K562 (cell line): ENCODE results near the gene CKAP5. TPM values are rescaled to one million over a fixed set of nuclear protein-coding genes. Genes with fewer than 3 reads are reported as not detected.

Experiments
- CSDE1 ChIP-seq, 2 experiments: fragments of 450-650 bp; IDR thresholded peaks; 2 replicates each; pipeline ENCODE4 v1.6.1; 2016; ENCODE audit warnings: mild to moderate bottlenecking in 1 of 2
- ETS2 ChIP-seq: IDR thresholded peaks from 2 replicates; pipeline ENCODE4 v1.6.1; 2016; ENCODE audit warnings: borderline replicate concordance, missing genetic modification characterization, mild to moderate bottlenecking, moderate library complexity, missing compliant biosample characterization; ENCODE audit not compliant: poor library complexity, severe bottlenecking
- GATAD2A ChIP-seq: fragments of 450-650 bp; IDR thresholded peaks from 2 replicates; pipeline ENCODE4 v1.6.1; 2017
- HOXB6 ChIP-seq: fragments of 250-450 bp; sonication (Bioruptor Pico); IDR thresholded peaks from 2 replicates; pipeline ENCODE4 v1.5.1; 2022; ENCODE audit warnings: mild to moderate bottlenecking, borderline replicate concordance
- RBBP5 ChIP-seq: fragments of 200-600 bp; sonication (generic); IDR thresholded peaks from 2 replicates; pipeline ENCODE4 v1.6.1; 2012; ENCODE audit warnings: borderline replicate concordance, mild to moderate bottlenecking, low read length, control low read depth, inconsistent platforms; ENCODE audit not compliant: insufficient read depth, poor library complexity, severe bottlenecking
- RHOXF2B ChIP-seq: fragments of 250-450 bp; sonication (Bioruptor Pico); conservative IDR thresholded peaks from 2 replicates; pipeline ENCODE4 v1.5.1; 2021
- SAP30 ChIP-seq: fragments of 200-600 bp; sonication (generic); IDR thresholded peaks from 2 replicates; pipeline ENCODE4 v1.6.1; 2012; ENCODE audit warnings: borderline replicate concordance, low read depth, mild to moderate bottlenecking, moderate library complexity, low read length, control low read depth, inconsistent platforms; ENCODE audit not compliant: insufficient read depth, poor library complexity, severe bottlenecking
- STAT5B ChIP-seq: fragments of 250-450 bp; sonication (Bioruptor Pico); IDR thresholded peaks from 2 replicates; pipeline ENCODE4 v1.8.0; 2021; ENCODE audit warnings: mild to moderate bottlenecking, inconsistent platforms
- TSHZ1 ChIP-seq: fragments of 250-450 bp; sonication (Bioruptor Pico); IDR thresholded peaks from 2 replicates; pipeline ENCODE4 v1.4.0; 2020; ENCODE audit warnings: mild to moderate bottlenecking, moderate library complexity
- ZBTB5 ChIP-seq: fragments of 450-650 bp; IDR thresholded peaks from 2 replicates; pipeline ENCODE4 v1.6.1; 2017; ENCODE audit warnings: antibody characterized with exemption
- ZBTB9 ChIP-seq: fragments of 450-650 bp; formaldehyde crosslinking; IDR thresholded peaks from 2 replicates; pipeline ENCODE4 v1.4.0; 2020; ENCODE audit warnings: mild to moderate bottlenecking, moderate library complexity
- ZC3H11A ChIP-seq: IDR thresholded peaks from 2 replicates; pipeline ENCODE4 v1.6.1; 2012; ENCODE audit warnings: low read depth, low read length, improper control_type of control experiment
- ZC3H4 ChIP-seq: sonication (generic); formaldehyde crosslinking; IDR thresholded peaks from 2 replicates; pipeline ENCODE4 v1.9.0; 2021; ENCODE audit warnings: missing genetic modification reagents, borderline replicate concordance
- ZNF146 ChIP-seq: IDR thresholded peaks from one replicate; pipeline ENCODE4 v1.6.1; 2018; ENCODE audit warnings: missing compliant biosample characterization; ENCODE audit not compliant: unreplicated experiment
- ZNF277 ChIP-seq: fragments of 250-450 bp; sonication (Bioruptor Pico); IDR thresholded peaks from 2 replicates; pipeline ENCODE4 v1.8.0; 2022; ENCODE audit warnings: inconsistent platforms, mild to moderate bottlenecking, moderate library complexity, borderline replicate concordance
- ZNF699 ChIP-seq: fragments of 250-450 bp; sonication (Bioruptor Pico); IDR thresholded peaks from 2 replicates; pipeline ENCODE4 v1.8.0; 2021; ENCODE audit warnings: mild to moderate bottlenecking, moderate library complexity; ENCODE audit not compliant: insufficient replicate concordance
- polyA plus RNA-seq, 8 experiments: library from polyadenylated mRNA; depleted of rRNA in 4 of 8; stranded (reverse) in 5 of 8; unstranded in 3 of 8; fragments of >200 nt; fragmentation: Nextera tagmentation in 2 of 8; fragmentation: Illumina TruSeq in 1 of 8; extraction: Ambion mirVana in 2 of 8; extraction: Trizol in 1 of 8; gene quantifications; 2 replicates each; pipeline versions ENCODE4 v1.2.1 to v1.2.3, GENCODE V29; 2011 to 2014; ENCODE audit warnings: inconsistent platforms in 1 of 8, missing spikeins in 1 of 8
- total RNA-seq, 7 experiments: library from RNA; depleted of rRNA in 6 of 7; stranded (reverse); fragments of >200 nt in 6 of 7; fragmentation: Illumina TruSeq in 2 of 7; extraction: Trizol in 2 of 7; gene quantifications; 2 replicates each; pipeline versions ENCODE4 v1.2.1 to v1.2.3, GENCODE V29; 2011 to 2021; ENCODE audit warnings: low replicate concordance in 1 of 7
- TF ChIP-seq, protein P1 (sequence below): fragments of 450-650 bp; IDR thresholded peaks from 2 replicates; pipeline ENCODE4 v1.6.1; 2017; ENCODE audit warnings: mild to moderate bottlenecking, moderate library complexity

CKAP5 gene
- total and polyA plus RNA-seq, 9 of the 15 experiments (the other 6 are each of a cell fraction or from before 2014, with no cell fraction given), result 60.1 to 239 (median 139) TPM

GRCh38 chr11:46700241-46701077 is 145.6 kb downstream of the CKAP5 start, which contains the start of the genes ARHGAP1 and ZNF408 (continued):
- TF ChIP-seq ZBTB9 (CRISPR knock-in tag) (peak; percentile 60; the same call in 1 of the 2 replicates), GATAD2A (peak; percentile 41; the same call in 1 of the 2 replicates), ZBTB5 (no peak), SAP30 (peak; percentile 95), STAT5B (CRISPR knock-in tag) (no peak), ZC3H4 (CRISPR knock-in tag) (no peak), HOXB6 (CRISPR knock-in tag) (no peak), ZNF146 (CRISPR knock-in tag) (no peak), TSHZ1 (CRISPR knock-in tag) (no peak), ZNF277 (CRISPR knock-in tag) (no peak), RHOXF2B (CRISPR knock-in tag) (no peak), ZC3H11A (no peak), ZNF699 (CRISPR knock-in tag) (no peak), RBBP5 (peak; percentile 60), ETS2 (no peak), CSDE1 (IDR thresholded peaks at IDR 0.05) (no peak)
- TF ChIP-seq, protein P1, sequence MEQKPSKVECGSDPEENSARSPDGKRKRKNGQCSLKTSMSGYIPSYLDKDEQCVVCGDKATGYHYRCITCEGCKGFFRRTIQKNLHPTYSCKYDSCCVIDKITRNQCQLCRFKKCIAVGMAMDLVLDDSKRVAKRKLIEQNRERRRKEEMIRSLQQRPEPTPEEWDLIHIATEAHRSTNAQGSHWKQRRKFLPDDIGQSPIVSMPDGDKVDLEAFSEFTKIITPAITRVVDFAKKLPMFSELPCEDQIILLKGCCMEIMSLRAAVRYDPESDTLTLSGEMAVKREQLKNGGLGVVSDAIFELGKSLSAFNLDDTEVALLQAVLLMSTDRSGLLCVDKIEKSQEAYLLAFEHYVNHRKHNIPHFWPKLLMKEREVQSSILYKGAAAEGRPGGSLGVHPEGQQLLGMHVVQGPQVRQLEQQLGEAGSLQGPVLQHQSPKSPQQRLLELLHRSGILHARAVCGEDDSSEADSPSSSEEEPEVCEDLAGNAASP, result no peak
